Ovary (tissue), 9 donors: ENCODE results near the gene LGALS7B. TPM values are rescaled to one million over a fixed set of nuclear protein-coding genes. Genes with fewer than 3 reads are reported as not detected.

Experiments used
- DNase-seq, 5 donors: peaks; one replicate each; pipeline ENCODE4 v3.0.0-alpha.2; 2019 to 2020
- H3K27ac ChIP-seq, 2 donors: fragments of 200-600 bp; one replicate each; pipeline versions ENCODE4 v1.5.1 to v1.8.0; 2019 to 2022
- H3K27me3 ChIP-seq: fragments of 200-600 bp; one replicate; pipeline ENCODE4 v1.8.0; 2022
- H3K36me3 ChIP-seq: fragments of 200-600 bp; sonication (generic); one replicate; pipeline ENCODE4 v1.5.1; 2019
- H3K4me1 ChIP-seq: one replicate; pipeline ENCODE4 v1.8.1; 2013; ENCODE audit warnings: mild to moderate bottlenecking, moderate library complexity; ENCODE audit not compliant: insufficient read depth
- H3K4me3 ChIP-seq: fragments of 200-600 bp; sonication (generic); one replicate; pipeline ENCODE4 v1.5.1; 2017
- H3K9me3 ChIP-seq, 2 donors: fragments of 200-600 bp in 1 of 2; sonication (generic) in 1 of 2; one replicate each; pipeline versions ENCODE4 v1.5.1 to v1.8.1; 2013 to 2019; ENCODE audit warnings: mild to moderate bottlenecking in 1 of 2, moderate library complexity in 1 of 2
- CTCF ChIP-seq, 3 donors: fragments of 450-650 bp in 2 of 3; fragments of 200-600 bp in 1 of 3; IDR thresholded peaks; one replicate each; pipeline versions ENCODE4 v1.5.1 to v1.8.0; 2016 to 2022; ENCODE audit warnings: antibody characterized with exemption in 3 of 3, mild to moderate bottlenecking in 1 of 3
- EP300 ChIP-seq: sonication (generic); formaldehyde crosslinking; IDR thresholded peaks from one replicate; pipeline ENCODE4 v1.6.1; 2017; ENCODE audit warnings: antibody characterized with exemption
- POLR2A ChIP-seq: fragments of 450-650 bp; IDR thresholded peaks from one replicate; pipeline ENCODE4 v1.6.1; 2017; ENCODE audit warnings: antibody characterized with exemption, mild to moderate bottlenecking, moderate library complexity
- whole genome bisulfite sequencing, 3 donors: extraction: QIAGEN DNeasy Blood & Tissue Kit in 1 of 3; methylation state at CpG; one replicate each; pipeline versions ENCODE4 v1.1.5 to v1.1.7; 2013 to 2017; 5-methylcytosine and 5-hydroxymethylcytosine counted together
- intact Hi-C, 4 donors: fragments of 100-400 bp; cut with DNase I; formaldehyde crosslinking; loops; one replicate each; pipeline versions ENCODE4 v1.11.0 to v1.15.1; 2022 to 2023
- polyA plus RNA-seq, 2 donors: library from polyadenylated mRNA; stranded (reverse); fragments of 200-250 nt in 1 of 2; fragments of 350-450 nt in 1 of 2; fragmentation: Illumina TruSeq in 1 of 2; extraction: RNeasy Lipid Tissue Mini Kit (QIAGEN cat#74804) in 1 of 2; gene quantifications; one replicate each; pipeline ENCODE4 v1.2.3, GENCODE V29; 2013 to 2014
- total RNA-seq, 7 donors: library from RNA; depleted of rRNA in 2 of 7; stranded (reverse); fragments of >200 nt in 2 of 7; fragmentation: NEBNext Ultra II Directional in 3 of 7; extraction: Animal tissue kit (Norgen Biotek cat#: 25700) in 3 of 7; gene quantifications; one replicate each; pipeline versions ENCODE4 v1.1.0 to v1.2.4, GENCODE V29; 2016 to 2023
- donor health status: DM: no; HTN: no; CAD: no; lungs with moderate emphysema.
- donor health status: DM: no; HTN: no; CAD: no.
- donor health status: Bipolar disorder and iron deficiency.
- donor health status: DM: yes; HTN: yes; CAD: no.
- donor health status: DM: no; HTN: no; CAD: no.
- donor health status: DM: yes; HTN: yes; CAD: no.

Gene LGALS7B
- total and polyA plus RNA-seq, 9 donors = not detected

- Histone ChIP-seq H3K27ac (no peak overlapping the region), H3K4me3 (no peak overlapping the region), H3K36me3 (no peaks in the 10 kb centered on the region), H3K27me3 (no peaks in the 10 kb centered on the region), H3K9me3 (no peaks in the 10 kb centered on the region), H3K4me1 (peaks cover 4% of the 10 kb centered on the region)
- intact Hi-C loops = loop anchor here in 1 of 4 donors (10.0 kb wide), 1 partner anchor 192 kb away; the partner anchor contains the start of gene ACTN4
- peak in 1 of 5 donors; percentile 32 for DNase-seq
- TF ChIP-seq POLR2A (no peak), CTCF (IDR thresholded peaks at IDR 0.05) (no peak), EP300 (no peak)
- 70 to 83% (median 81%) methylated on average over 6 of the region's 6 CpGs for WGBS, 3 donors
These were observed 48.1 kb downstream of the LGALS7B start for GRCh38 chr19:38836983-38837626.

- Histone ChIP-seq H3K27ac (no peak overlapping the region), H3K36me3 (no peaks in the 10 kb centered on the region), H3K27me3 (no peaks in the 10 kb centered on the region), H3K4me3 (no peak overlapping the region), H3K9me3 (no peaks in the 10 kb centered on the region), H3K4me1 (no peaks in the 10 kb centered on the region)
- intact Hi-C loops = loop anchor here in 1 of 4 donors (10.0 kb wide), 1 partner anchor 193 kb away; the partner anchor contains the start of gene ACTN4
- DNase-seq = no peak
- 66 to 82% (median 80%) methylated on average over 7 of the region's 7 CpGs for WGBS, 3 donors
- TF ChIP-seq POLR2A = no peak
These were observed 48.7 kb downstream of the LGALS7B start for GRCh38 chr19:38837656-38838121.

- Histone ChIP-seq H3K9me3 (no peaks in the 10 kb centered on the region), H3K27me3 (no peaks in the 10 kb centered on the region), H3K36me3 (no peaks in the 10 kb centered on the region), H3K4me3 (no peak overlapping the region), H3K4me1 (no peaks in the 10 kb centered on the region), H3K27ac (no peak overlapping the region)
- intact Hi-C loops = loop anchor here in 1 of 4 donors (10.0 kb wide), 1 partner anchor 194 kb away; the partner anchor contains the start of gene ACTN4
- TF ChIP-seq EP300 (no peak), POLR2A (no peak), CTCF (IDR thresholded peaks at IDR 0.05) (no peak)
- WGBS, 3 donors = 74 to 82% (median 77%) methylated on average over 19 of the region's 19 CpGs
- DNase-seq = no peak
These were observed 49.4 kb downstream of the LGALS7B start for GRCh38 chr19:38838208-38838985.

- H3K36me3 ChIP-seq = no peaks in the 10 kb centered on the region
- H3K9me3 ChIP-seq = no peaks in the 10 kb centered on the region
- H3K4me3 ChIP-seq = no peak overlapping the region
- no peak overlapping the region for H3K27ac ChIP-seq
- WGBS, 3 donors = 81 to 82% (median 82%) methylated on average over 12 of the region's 12 CpGs
- DNase-seq = no peak
- TF ChIP-seq POLR2A (no peak), EP300 (no peak), CTCF (IDR thresholded peaks at IDR 0.05) (no peak)
- intact Hi-C loops = loop anchor here in 1 of 4 donors (10.0 kb wide), 1 partner anchor 194 kb away; the partner anchor contains the start of gene ACTN4
- no peaks in the 10 kb centered on the region for H3K27me3 ChIP-seq
- no peaks in the 10 kb centered on the region for H3K4me1 ChIP-seq
These were observed 50.2 kb downstream of the LGALS7B start for GRCh38 chr19:38838986-38839761.
